NCI-H526 (cell line): ENCODE data around the gene CDH4.
A peak's percentile ranks its signal among the peaks of the same experiment; 100 is the strongest.

ENCODE experiments used
- DNase-seq, 2 experiments: peaks; one replicate each; lab custom pipeline; 2025; lab: John Stamatoyannopoulos, UW

Gene CDH4

DNA sequence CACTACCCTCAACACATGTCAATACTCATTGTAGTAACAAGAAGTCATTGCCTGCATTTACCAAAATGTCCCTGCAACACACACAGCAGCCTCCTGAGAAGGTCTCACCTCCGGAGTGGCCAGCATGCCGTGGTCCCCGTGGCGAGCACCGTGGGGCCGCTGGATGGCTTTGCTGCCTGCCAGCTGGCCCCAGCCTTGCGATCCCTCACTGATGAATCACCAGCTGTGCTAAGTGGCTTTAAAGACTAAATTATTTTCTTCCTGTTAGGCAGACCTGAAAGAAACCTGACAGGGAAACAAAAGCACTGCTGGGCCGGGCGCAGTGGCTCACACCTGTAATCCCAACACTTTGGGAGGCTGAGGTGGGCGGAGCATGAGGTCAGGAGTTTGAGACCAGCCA is 306.7 kb downstream of the CDH4 start:
- DNase-seq, result no peak

DNA sequence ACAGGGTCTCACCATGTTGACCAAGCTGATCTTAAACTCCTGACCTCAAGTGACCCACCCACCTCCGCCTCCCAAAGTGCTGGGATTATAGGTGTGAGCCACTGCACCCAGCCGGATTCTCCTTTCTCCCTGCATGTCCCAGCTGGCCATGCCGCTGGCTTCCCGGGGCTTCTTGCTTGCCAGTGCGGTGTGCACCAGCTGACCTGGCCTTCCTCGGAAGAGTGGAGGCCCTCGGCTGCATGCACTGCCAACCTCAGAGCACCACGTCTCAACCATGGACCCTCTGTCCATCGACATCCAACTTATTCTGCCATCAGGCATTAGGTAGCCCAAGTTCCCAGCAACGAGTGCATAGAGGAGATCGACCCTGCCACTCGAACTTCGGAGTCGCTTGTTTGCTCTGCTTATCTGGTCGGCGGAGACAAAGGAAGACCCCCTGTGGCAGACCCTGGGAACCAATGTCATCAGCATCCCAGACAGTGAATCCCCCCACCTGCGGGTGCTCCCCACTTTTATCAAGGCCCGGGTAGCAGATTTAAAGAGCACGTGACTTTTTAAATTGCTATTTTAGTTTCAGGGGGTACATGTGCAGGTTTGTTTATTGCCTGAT is 307.8 kb downstream of the CDH4 start:
- no peak for DNase-seq

DNA sequence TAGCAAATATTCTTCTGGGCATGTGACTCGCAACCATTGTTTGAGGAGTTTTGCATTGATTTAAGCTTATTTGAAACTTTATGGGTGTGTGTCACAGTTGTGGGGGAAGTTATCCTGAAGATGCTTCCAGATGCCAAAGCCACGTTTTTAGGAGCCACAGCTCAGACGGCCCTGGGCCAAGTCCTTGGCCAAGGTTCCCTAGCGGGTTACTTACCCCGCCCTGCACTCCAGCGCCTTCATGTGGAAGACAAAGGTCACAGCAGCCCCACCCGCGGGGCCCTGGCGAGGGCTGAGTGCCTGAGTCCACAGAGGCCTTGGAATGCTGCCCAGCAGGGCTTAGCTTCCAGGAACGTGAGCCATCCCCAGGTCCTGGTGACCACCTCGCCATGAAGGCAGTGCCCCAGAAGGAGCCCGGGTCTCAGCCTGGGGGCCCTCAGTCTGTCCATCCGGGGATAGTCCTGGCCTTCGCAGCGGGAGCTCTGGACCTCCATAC is 308.3 kb downstream of the CDH4 start:
- DNase-seq, result no peak

DNA sequence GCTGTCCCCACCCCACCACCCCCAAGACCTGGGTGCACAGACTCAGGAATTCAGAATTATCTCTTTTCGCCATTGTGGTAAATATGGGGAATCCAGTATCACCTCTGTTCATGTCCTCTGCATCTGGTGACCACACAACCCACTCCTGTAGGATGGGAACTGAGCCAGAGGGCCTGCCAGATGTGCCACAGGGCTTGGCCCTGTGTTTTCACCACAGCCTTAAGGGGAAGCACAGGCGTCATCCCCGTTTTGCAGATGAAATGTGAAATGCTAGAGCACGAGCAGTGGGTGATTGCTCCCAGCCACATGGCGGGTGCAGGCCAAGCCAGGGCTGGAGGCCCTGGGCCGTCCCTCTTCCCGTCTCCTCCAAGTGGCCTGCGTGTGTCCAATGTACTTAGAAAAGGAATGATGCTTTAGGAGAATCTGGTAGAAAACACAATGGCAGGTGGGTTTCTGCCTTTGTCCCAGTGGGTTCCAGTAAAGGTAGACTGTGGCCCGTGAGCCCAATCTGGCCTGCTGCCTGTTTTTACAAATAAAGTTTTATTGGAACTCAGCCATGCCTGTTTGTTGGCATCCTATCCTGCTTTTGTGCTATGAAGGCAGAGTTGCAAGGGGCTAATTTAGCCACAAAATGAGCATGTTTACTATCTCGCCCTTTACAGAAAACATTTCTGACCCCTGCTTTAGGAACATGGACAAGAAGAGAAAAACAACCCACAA is 309.2 kb downstream of the CDH4 start:
- no peak for DNase-seq

DNA sequence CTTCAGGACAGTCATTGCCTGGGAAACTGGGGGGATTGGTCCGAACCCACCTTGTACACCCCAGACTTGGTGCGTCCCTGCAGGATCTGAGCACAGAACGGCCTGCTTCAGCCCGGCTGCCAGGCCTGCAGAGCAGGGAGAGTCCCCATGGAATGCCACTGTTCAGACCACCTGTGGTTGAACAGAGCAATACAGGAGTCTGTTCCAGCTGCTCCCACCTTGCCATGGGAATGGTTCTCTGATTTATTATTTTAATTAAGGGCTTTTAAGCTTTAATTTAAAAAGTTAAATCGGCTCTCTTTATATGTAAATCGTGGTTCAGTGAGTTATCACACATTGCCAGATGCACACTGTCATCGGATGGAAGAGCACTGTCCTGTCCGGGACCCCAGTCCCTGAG is 310.4 kb downstream of the CDH4 start:
- no peak for DNase-seq

DNA sequence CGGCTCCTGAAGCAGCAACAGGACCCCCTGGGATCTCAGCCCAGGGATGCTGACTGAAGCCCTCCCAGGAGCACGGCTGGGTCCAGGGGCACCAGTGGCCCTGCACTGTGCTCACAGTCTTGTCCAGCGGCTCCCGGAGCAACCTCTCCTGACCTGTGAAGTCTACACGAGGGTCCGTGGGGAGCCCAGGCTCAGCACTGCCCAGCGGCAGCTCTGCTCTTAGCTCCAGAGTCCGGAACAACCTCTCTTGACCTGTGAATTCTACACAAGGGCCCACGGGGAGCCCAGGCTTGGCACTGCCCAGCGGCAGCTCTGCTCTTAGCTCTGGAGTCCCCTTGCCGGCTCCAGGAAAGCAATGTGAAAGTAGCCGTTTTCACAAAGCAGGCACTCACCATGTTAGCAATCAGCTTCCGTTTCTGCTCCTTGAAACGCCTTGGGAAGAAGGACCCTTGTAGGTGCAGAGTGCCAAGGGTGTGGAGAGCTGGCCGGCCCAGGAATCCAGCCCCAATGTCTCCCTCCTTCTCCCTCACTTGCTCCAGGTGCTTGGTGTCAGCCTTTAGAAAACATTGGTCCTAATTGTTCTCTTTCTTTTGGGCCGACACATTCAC is 310.9 kb downstream of the CDH4 start:
- no peak for DNase-seq

DNA sequence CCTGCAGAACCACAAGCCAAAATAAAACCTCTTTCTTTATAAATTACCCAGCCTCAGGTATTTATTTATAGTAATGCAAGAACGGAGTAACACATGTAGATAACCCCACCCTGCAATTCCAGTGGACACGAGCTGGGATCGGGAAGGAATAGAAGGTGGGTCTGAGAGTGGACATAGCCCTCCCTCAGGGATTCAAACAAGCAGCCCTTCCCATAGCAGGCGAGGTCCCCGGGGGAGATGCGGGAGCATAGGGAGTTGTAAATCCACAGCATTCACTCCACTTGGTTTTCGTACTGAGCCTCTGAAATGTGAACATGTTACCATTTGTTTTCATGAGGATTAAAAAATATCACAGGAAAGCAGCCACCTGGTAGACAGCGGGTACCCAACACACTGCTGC is 312.6 kb downstream of the CDH4 start:
- no peak for DNase-seq

DNA sequence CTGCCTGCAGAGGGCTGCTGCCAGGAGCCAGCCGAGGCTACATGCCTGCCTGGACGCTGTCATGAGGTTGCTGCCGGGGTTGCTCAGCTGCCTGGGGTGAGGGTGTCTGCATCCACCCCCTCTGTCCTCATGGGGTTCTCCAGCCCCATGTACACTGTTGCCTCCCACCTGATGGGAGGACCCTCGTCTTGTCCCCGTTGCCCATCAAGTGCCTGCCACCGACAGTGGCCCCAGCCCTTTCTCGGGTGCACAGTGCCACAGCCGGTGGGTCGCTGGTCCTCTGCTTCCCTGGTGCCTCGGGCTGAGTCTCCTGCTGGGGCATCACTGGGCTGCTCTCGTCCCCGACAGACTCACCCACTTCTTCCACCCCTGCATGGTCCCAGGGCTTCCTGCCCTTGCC is 313.7 kb downstream of the CDH4 start:
- no peak for DNase-seq

DNA sequence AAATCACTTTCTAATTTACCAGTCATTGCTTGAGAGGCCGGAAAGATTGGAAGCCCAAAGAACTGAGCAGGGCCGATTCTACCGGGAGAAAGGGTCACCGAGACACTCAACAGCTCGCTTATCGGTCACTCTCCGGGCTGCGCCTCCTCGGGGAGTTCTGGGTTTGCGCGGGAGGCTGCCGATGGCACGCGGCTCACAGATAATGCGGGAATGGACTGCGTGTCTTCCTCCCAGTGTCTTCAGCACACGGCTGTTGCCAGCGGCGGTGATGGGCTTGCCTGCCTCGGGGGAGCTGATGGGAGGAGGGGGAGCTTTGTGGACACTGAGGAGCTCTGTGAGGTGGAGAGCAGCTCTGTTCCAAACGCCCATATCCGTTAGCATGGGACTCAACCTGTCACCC is 314.6 kb downstream of the CDH4 start:
- DNase-seq, result no peak

DNA sequence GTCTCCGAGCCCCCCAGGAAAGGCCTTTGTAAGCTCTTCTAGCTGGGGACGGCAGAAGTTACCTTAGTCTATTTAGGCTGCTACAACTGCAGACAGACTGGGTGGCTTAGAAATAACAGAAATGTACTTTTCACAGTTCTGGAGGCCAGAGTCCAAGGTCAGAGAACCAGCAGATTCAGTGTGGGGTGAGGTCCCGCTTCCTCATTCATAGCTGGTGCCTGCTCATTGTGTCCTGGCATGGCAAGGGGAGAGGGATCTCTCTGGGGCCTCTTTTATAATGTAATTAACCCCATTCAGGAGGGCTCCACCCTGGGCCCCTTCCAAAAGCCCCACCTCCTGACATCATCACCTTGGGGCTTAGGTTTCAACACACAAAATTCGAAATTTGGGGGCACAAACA is 315.1 kb downstream of the CDH4 start:
- no peak for DNase-seq

DNA sequence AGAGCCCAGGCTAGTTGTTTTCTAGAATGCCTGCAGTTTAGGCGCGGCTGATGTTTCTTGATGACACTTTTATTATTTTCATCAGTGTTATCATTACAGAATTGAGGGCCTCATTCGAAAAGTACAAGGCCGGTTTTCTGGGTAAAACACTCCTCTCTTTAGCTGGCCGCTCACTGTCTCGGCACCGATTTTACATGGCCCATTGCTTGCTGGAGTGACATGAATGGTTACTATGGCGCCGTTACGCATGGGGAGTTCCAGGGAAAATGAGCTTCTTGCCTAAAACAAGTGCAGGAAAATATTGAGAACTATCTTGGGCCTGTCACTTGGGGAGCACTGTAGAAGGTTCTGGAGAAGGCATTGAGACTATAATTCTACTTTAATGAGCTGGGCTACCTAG is 317.8 kb downstream of the CDH4 start:
- DNase-seq, result peak in 1 of 2 experiments; percentile 44

DNA sequence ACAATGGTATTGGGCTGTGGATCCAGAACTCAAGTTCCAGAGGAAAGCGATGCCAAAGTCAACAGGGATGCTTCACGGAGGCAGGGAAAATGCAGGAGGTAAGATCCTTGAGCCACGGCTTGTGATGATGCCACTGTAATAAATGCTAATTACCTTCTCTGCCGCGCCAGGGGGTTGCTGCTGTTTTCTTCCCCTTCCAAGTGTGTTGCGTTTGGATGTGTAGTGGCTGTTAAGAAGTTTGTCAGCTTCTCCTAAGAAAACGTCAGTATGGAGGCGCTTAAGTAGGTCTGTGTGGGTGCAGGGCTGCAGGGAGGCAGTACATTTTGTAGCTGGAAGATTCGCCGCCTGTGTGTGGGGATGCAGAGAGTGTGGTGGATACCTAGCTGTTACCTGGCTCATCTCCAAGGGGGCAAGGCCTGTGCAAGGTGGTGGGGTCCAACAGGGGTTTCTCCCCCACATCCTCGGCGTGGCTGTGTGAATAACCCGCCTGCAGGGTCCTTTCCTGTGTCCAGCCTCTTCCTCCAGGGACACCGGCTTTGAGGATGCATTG is 318.7 kb downstream of the CDH4 start:
- DNase-seq, result no peak

DNA sequence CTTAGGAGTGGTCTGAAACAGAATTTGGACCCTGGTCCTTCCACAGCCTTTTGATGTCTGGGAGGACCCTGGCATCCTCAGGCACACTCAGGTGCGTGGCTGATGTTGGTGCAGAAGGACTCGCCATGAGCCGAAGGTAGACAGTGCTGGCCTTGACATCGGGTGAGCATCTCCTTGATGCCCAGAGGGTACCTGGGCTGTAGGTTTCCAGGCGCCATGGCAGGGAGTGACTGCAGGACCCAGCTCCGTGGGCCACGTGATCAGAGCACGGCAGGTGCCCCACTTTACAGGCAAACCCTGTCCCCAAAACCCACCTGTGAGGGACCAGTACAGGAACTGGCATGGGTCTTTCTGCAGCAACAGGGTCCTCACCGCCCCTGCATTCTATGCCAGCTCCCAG is 319.2 kb downstream of the CDH4 start:
- no peak for DNase-seq

DNA sequence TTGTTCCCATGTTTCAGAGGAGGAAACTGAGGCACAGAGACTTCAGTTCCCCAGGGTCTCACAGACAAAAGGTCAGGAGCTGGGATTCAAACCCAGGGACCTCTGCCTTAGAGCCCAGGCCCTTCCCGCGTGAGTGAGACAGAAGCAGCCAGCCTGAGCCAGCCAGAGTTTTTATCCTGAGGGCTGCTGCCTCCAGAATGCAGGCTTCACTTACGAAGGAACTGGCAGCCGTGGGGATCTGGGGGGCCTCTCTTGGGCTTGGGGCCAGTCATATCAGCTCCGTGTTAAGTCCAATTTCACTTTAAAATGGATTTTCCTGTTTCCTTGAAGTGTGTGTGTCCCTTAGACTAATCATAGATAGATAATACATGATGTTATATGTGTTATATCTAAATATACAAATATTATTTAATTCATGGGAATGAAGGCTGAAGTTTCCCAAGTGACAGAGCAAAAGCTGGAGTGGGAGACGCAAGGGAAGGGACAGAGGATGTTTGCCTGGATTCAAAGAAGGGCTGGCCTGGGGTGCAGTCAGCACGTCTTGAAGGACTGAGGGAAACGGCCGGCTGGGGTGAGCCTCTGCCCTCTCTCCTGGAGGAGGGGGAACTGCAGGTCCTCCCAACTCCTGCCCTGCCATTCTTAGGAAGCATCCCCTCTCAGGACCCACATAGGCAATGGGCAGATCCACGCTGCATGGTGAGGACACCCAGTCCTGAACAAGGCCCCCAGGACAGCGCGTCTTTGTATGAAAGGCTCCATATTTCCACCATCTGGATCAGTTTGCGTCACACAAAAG is 320.1 kb downstream of the CDH4 start:
- no peak for DNase-seq

DNA sequence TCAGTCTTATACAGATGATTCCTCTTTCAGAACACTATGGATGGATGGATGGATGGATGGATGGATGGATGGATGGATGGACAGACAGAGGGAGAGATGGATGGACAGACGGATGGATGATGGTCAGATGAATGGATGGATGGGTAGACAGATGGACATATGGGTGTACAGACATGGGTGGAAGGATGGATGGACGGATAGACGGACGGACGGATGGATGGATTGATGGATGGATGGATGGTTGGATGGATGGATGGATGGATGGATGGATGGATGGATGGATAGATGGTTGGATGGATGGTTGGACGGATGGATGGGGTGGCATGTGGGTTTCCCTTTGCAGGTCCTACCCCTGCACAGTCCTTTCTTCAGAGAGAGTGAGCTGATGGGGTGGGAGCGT is 320.7 kb downstream of the CDH4 start:
- DNase-seq, result no peak

DNA sequence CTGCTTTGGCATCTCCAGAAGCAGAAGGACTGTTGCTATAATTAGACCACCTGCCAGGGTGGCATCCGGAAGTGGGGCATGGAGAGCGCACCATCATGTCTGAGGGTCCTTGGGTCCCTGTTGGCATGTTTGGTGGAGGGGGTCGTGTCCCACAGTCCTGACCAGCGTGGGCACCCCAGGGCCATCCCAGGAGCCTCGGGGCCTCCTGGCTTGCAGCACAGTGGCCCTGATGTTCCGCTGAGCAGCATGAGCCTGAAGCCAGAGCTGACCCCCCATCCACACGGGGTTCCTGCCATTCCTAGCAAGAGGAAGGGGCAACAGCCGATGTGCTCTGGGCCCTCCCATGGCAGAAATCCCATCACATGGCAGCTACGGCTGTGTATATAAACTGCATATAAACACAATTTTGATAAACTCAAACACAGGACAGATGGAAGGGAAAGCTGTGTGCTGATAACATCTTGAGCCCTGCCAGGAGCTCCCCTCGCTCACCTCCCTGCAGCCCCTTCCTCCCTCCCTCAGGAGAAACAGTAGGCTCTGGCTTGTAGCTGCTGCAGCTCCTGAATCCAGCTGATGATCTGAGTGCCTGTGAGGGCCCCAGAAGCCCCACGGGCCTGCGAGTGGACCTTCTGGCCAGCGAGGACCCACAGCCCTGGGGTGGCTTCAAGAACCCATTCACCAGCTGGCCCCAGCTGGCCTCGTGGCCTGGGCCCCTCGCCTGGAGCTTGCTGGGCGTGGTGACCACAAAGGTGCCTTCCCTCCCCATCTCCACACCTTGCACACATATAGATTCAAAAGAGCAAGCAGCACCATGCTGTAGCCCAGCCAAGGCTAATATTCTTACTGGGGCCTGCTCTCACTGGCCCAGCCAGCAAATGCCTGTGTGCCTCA is 321.6 kb downstream of the CDH4 start:
- DNase-seq, result no peak

DNA sequence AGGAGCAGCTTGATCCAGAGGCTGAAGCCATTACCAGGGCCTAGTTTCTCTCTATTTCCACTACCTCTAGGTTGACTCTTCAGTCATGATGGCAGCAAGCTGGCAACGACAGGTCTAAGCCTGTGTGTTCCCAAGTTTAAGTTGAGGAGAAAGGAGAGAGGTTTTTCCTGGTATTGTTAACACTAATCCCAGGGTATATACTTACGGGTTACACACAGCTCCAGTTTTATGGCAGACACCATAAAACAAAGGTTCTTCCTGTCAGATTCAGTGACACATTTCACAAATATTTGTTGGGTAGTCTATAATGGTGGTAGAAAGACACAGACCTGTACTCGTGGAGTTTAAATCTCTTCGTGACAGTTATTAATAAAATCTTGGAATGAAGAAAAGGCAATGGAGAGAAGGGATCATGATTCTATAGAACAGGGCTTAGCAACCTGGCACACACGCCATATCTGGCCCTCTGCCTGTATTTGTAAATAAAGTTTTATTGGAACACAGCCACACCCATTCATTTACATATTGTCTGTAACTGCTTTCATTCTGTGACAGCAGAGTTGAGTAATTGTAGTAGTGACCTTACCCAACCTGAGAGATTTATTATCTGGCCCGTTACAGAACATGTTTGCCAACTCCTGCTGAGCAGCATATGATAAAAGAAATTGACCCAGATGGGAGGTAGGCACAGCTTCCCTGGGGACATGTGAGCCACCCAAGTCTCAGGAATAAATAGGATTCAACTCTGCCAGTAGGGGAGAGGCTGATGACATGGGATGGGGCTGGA is 323.3 kb downstream of the CDH4 start:
- no peak for DNase-seq

DNA sequence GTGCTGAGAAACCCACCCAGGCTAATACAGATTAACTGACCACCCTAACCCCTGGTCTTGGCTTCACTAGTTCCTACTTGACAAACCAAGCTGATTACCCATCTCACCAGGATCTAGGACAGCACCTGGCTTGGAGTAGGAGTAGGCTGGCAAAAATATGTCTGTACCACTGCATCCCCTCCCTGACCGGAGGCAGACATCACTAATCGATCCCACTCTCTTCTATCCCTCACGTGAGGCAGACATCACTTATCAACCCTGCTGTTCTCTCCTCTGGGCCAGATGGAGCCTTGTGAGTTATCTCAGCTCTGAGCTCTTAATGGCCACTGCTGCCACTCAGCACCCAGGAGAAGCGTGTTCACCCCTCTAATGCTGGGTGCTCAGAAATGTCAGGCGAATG is 324.3 kb downstream of the CDH4 start:
- DNase-seq, result no peak

DNA sequence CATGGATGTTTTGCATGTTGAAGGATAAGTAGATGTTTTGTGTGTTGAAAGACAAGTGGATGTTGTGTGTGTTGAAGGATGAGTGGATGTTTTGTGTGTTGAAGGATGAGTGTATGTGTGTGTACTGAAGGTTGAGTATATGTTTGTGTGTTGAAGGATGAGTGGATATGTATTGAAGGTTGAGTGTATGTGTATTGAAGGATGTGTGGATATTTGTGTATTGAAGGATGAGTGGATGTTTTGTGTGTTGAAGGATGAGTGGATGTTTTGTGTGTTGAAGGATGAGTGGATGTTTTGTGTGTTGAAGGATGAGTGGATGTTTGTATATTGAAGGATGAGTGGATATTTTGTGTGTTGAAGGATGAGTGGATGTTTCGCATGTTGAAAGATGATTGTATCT is 325.0 kb downstream of the CDH4 start:
- no peak for DNase-seq

DNA sequence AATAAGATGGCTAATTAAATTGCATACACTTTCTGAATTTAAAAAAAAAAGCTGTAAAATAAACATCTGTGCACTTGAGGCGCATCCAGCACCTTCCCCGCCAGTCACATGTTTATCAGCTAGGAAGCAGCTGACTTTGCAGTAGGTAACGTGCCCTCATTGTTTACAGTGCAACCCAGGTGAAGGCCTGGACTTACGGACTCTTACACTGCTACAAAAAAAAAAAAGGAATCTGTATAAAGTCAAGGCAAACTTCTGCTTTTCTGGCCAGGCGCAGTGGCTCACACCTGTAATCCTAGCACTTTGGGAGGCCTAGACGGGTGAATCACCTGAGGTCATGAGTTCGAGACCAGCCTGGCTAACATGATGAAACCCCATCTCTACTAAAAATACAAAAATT is 327.8 kb downstream of the CDH4 start:
- DNase-seq, result no peak
